M059J (cell line): Measurements from ENCODE around the gene TESK2. TPM values are rescaled to one million over a fixed set of nuclear protein-coding genes. Genes with fewer than 3 reads are reported as not detected.
"Not testable (repeated sequence)": the region's sequence is repeated elsewhere in the genome, so short reads cannot be mapped to it uniquely, and the experiment has no call there.

ENCODE experiments used
- DNase-seq: peaks from one replicate; pipeline ENCODE4 v3.0.0-alpha.2; 2012; ENCODE audit warnings: low read depth
- total RNA-seq: library from RNA; depleted of rRNA; stranded (reverse); fragments of >200 nt; shearing (Covaris generic); gene quantifications from 2 replicates; pipeline ENCODE4 v1.2.3, GENCODE V29; 2014; rRNA removed

Gene TESK2, protein sequence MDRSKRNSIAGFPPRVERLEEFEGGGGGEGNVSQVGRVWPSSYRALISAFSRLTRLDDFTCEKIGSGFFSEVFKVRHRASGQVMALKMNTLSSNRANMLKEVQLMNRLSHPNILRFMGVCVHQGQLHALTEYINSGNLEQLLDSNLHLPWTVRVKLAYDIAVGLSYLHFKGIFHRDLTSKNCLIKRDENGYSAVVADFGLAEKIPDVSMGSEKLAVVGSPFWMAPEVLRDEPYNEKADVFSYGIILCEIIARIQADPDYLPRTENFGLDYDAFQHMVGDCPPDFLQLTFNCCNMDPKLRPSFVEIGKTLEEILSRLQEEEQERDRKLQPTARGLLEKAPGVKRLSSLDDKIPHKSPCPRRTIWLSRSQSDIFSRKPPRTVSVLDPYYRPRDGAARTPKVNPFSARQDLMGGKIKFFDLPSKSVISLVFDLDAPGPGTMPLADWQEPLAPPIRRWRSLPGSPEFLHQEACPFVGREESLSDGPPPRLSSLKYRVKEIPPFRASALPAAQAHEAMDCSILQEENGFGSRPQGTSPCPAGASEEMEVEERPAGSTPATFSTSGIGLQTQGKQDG
- total RNA-seq: 3.4 and 5.8 TPM in 2 replicates

DNA sequence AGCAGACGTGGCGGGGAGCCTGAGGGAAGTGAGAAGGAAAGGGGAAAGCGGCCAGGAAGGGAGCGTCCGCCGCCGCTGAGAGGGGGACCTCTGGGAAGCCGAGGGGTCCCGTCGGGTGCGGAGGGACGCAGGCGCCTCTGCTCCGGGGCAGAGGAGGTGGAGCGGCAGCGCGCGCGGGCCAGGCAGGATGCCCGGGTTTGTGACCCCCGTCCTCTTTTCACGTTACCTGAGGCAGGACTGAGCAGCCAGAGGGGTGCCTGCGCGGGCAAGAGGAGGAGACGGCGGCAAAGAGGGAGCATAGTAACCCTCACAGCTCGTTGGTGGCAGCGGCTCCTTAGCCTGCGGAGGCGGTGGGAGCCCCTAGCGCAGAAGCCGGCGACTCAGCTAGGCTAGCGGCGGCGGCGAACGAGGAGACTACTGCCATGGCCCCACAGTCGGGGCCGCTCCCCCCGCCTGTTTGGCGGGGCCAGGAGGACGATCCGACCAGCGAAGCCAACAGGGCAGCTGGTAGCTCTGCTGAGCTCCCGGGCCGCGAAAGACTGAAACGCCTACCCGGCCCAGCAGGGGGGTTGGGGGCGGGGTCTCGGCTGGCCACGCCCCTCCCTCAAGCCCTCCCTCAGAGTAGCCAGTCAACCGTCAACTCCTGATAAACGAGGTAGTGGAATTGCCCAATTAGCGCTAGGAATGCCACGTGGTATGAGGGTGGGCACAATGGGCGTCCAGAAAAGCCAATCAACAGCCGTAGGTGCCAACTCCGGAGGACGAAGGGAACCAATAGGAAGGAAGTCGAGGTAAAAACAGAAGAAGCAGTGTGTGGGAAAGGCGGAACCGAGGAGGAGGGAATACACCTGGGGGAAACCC, at the start of gene TESK2:
TSS of gene TESK2 (minus strand) at position 538 of the 861 bp plus-strand sequence. CDS start 33,378 bp downstream, outside the sequence.
- DNase-seq: peak; percentile 99

DNA sequence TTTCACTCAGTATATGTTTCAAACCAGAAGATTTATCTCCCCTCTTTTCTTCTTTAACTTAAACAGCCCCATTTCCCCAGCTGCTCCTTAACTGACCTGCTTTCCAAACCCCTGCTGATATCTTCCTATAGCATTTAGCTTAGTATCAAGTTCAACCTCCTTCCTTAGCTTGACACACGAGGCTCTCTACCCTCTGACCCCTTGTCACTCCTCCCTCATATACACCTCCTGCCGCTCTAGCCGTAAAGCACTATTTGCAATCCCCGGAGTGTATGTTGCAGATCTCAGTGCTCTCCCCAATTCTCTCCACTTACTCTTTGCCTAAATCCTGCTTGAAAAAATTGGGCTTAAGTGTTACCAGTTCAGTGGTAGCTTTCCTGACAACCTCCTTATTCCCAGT, 45.9 kb upstream of the TESK2 start:
- DNase-seq: no peak

DNA sequence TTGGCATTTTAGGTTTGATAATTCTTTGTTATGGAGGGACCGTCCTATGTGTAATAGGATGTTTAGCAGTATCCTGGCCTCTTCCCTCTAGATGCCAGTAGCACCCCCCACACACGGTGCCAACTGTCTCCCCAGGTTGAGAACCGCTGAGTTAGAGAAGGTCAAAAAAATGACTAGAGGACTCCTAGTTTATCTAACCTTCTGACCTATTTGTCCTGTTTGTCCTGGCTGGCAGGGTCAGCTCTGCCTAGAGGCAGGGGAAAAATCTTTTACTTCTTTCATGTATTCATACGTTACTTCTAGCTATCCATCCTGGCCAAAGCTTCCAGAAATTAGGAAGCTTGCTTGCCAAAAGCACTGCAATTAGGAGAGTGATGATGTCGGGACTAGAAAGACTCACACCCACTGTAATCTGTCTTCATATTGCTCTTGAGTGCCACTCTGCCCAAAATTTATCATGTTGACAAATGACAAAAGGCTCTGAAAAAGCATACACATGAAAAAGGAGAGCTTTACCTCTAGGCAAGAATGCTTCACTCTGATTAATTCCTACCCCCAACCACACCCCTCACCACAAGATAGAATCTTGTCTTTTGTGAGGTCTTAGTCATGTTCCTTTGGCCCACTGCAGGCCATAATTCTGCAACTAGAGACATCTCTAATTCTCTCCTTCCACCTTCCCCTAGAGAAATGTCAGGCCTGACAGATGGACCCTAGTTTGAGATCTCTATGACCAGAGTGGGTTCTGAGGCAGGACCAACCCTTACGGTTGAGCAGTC, 45.2 kb upstream of the TESK2 start:
- DNase-seq: no peak

DNA sequence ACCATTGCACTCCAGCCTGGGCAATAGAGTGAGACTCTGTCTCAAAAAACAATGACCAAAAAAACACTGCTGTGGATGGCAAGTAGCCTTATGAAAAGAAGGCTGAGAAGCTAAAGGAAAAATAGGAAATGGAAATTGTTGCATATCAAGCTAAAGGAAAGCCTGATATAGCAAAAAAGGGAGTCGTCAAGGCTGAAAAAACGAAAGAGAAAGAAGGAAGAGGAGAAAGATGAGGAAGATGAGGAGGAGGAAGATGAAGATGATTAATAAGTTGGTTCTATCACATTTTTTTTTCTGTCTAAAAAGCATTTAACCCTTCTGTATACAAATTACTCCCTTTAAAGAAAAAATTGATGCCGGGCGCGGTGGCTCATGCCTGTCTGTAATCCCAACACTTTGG, 40.9 kb upstream of the TESK2 start:
- DNase-seq: no peak

DNA sequence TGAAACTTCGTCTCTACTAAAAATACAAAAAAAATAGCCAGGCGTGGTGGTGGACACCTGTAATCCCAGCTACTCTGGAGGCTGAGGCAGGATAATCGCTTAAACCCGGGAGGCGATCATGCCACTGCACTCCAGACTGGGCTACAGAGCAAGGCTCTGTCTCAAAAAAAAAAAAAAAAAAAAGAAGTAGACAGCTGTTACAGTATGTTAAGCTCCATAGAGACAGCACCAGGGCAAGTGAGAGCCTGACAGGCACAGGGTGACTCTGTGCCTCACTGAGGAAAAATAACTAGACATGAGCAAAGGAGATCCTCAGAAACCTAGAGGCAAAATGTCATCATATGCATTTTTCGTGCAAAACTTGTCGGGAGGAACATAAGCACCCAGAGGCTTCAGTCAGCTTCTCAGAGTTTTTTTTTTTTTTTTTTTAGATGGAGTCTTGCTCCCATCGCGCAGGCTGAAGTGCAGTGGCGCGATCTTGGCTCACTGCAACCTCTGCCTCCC, 39.7 kb upstream of the TESK2 start:
- DNase-seq: no peak

DNA sequence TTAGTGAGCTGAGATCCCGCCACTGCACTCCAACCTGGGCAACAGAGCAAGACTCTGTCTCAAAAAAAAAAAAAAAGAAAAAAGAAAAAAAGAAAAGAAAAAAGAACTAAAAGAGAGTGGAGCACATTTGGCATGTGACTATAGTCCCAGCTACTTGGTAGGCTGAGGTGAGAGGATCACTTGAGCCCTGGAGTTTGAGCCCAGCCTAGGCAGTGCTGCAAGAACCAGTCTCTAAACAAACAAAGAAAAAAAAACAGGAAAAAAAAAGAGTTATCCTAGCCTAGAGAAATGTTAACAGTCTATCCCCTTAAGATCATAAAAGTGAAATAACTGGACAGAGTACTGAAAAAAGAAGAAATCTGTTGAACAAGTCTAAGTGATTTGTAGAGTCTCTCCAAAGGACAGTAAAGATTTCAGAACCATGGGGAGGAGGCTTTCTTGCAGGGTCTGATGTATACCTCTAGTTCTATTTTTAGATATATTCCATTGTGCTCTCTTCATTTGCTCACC, 35.2 kb upstream of the TESK2 start:
- no peak for DNase-seq

DNA sequence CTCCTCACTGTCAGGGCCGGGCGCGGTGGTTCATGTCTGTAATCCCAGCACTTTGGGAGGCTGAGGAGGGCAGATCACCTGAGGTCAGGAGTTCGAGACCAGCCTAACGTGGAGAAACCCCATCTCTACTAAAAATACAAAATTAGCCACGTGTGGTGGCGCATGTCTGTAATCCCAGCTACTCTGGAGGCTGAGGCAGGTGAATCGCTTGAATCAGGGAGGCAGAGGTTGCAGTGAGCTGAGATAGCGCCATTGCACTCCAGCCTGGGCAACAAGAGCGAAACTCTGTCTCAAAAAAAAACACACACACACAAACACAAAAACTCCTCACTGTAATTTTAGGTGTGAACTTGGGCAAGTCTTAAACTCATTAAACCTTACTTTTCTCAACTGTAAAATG, 33.0 kb upstream of the TESK2 start:
- DNase-seq: not testable (repeated sequence)

DNA sequence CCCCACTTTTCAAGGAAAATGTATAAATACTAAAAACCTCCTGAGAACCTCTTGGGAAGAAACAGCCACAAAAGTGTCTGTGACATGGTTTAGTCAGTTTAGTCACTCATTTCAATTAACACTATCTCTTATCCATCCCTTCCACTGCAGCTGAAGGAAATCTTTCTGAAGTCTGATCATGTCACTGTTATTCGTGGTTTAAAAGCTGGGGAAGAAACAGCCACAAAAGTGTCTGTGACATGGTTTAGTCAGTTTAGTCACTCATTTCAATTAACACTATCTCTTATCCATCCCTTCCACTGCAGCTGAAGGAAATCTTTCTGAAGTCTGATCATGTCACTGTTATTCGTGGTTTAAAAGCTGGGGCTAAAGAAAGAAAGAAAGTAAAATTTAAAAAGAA, 32.6 kb upstream of the TESK2 start:
- DNase-seq: not testable (repeated sequence)

DNA sequence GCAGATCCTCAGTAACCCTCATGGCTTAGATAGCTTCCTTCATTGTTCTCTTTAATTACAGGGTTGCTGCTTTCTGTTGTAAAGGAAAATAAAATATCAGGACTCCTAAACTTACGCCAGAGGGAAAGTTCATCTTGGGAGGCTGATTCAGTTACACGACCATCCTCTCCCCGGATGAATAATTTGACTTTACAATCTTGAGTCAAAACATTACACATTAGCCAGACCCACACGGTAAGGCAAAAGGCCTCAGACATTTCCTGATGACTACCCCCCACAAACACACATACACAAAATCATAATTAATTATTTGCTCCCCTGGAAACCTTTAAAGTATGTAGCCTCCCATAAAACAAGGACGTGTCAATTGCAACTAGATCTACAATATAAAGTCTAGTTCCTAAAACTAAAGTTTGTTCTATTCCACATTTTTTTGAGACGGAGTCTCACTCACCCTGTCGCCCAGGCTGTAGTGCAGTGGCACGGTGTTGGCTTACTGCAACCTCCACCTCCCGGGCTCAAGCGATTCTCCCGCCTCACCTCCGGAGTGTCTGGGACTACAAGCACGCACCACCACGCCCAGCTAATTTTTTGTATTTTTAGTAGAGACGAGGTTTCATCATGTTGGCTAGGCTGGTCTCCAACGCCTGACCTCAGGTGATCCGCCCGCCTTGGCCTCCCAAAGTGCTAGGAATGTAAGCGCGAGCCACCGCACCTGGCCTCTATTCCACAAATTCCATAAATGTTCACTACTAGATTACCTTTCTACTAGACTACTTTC, 31.6 kb upstream of the TESK2 start:
- DNase-seq: peak; percentile 75

DNA sequence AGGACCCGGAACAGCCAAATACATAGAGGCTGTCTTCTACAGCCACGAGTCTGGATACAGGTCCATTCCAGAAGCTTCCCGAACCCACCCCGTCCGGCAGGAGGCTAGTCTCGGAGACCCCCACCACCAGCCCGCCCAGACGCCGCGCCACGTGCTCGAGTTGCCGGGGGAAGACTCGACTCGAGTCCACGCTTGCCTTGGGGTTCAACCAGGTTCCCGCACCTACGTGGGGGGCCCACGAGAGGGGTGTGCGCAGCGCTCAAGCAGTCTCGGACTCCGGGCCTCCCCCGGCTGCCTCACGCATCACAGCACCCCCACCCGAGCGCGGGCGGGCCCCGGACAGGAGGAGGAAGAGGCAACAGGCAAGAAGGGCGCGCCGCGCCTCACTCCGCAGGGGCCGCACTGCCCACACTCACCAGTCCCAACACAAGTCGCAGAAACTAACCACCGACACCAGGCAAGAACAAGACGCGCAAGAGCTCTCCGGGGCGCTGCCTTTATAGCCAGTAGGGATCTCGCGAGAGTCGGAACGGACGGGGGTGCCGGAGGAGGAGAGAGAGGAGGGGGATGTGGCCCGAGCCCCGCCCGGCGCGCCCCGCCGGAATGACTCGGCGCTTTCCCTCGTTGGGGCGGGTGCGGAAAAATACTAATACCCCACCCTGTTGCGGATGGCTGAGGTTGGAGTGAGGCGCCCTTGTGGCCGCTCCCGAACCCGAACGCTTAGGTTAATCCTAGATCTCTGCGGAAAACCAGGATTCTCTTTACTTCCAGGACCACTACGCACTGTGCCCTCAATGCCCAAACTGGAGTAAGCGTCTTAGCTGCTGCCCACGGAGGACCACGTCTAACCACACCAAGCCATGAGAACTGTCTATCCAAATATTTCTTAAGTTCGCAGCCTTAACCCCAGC, 30.7 kb upstream of the TESK2 start, which contains the start of gene PRDX1:
TSS of gene PRDX1 (minus strand) at position 472 of the 911 bp plus-strand sequence. CDS start 2,841 bp downstream, outside the sequence.
- peak; percentile 96 for DNase-seq

DNA sequence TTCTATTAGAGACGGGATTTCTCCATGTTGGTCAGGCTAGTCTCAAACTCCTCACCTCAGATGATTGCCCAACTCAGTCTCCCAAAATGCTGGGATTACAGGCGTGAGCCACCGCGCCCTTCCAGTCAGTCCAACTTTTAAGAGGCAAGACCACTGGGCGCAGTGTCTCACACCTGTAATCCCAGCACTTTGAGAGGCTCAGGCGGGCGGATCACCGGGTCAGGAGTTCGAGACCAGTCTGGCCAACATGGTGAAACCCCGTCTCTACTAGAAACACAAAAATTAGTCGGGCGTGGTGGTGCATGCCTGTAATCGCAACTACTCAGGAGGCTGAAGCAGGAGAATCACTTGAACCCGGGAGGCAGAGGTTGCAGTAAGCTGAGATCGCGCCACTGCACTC, 28.8 kb upstream of the TESK2 start:
- not testable (repeated sequence) for DNase-seq

DNA sequence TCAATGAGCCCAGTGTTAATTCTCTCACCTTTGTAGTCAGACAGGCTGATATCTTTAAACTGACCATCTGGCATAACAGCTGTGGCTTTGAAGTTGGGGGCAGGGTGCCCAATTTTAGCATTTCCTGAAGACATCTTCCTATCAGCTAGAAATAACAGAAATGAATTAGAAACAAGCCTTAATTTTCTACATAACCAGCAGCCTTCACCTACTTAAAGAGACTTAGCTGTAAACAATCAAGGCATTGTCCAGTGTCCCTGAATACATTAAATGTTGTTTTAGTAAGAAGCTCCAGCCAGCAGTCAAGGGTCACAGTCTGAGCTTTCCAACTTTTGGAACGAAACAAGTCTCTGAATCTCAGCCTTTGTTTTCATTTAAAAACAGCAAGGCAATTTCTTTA, 27.9 kb upstream of the TESK2 start:
- no peak for DNase-seq

DNA sequence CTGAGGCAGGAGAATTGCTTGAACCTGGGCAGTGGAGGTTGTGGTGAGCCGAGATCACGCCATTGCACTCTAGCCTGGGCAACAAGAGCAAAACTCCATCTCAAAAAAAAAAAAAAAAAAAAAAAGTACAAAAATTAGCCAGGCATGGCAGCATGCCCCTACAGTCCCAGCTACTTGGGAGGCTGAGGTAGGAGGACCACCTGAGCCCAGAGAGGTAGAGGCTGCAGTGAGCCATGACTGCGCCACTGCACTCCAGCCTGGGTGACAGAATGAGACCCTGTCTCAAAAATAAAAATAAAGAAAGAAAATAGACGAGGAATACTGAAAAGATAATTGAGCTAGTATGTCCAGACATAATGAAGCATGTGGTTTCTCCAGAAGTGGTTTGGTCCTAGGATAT, 27.4 kb upstream of the TESK2 start:
- DNase-seq: not testable (repeated sequence)

DNA sequence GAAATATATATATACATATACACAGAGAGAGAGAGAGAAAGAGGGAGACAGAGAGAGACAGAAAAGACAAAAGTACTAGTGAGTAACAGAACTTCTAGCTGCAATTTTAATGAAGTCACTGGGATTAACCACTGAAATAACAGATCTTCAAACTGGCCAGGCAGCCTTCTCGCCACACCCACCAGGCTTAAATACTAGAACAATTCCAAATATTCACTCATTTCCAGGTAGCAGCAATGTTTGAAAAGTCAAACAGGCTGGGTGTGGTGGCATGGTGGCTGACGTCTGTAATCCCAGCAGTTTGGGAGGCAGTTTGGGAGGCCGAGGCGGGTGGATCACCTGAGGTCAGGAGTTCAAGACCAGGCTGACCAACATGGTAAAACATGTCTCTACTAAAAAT, 25.5 kb upstream of the TESK2 start:
- DNase-seq: no peak

DNA sequence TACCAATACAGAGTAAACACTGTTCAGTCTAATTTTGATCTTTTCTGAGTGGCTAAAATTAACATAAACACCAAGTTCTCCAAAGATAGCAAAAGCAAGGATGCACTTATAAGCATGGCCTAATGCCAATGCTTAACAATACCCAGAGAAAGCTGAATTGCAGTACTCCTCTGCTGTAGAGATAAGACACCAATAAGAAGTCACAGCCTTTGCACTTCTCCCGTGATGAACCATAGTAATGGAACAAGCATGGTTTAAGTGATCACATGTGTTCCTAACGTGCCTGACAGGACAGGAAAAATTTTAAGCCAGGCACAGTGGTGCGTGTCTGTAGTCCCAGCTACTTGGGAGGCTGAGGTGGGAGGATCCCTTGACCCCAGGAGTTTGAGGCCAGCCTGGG, 25.1 kb upstream of the TESK2 start:
- no peak for DNase-seq

DNA sequence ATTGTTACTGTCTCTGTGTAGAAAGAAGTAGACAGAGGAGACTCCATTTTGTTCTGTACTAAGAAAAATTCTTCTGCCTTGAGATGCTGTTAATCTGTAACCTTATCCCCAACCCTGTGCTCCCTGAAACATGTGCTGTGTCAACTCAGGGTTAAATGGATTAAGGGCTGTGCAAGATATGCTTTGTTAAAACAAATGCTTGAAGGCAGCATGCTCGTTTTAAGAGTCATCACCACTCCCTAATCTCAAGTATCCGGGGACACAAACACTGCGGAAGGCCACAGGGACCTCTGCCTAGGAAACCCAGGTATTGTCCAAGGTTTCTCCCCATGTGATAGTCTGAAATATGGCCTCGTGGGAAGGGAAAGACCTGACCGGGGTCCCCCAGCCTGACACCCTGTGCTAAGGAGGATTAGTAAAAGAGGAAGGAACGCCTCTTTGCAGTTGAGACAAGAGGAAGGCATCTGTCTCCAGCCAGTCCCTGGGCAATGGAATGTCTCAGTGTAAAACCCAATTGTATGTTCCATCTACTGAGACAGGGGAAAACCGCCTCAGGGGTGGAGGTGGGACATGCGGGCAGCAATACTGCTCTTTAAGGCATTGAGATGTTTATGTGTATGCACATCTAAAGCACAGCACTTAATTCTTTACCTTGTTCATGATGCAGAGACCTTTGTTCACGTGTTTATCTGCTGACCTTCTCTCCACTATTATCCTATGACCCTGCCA, 22.7 kb upstream of the TESK2 start:
- DNase-seq: not testable (repeated sequence)

DNA sequence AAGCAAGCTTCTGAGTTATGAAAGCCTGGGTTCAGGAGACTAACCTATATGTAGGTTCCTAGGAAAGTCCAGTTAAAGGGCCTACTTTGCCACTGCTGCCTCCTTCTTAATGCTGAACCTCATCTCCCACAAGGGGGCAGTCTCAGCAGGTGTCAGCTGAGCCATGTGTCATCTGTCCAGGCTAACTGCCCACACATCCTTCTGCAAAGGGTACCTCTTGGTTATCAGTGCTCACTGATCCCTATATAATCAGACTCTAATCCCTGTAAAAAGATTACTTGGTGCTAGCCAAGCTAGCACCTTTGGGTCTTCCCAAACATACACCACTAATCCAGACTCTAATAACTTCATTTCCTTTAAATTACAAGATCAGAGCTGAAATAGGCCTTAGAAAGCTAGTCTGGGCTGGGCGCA, 21.7 kb upstream of the TESK2 start:
- DNase-seq: peak; percentile 74

DNA sequence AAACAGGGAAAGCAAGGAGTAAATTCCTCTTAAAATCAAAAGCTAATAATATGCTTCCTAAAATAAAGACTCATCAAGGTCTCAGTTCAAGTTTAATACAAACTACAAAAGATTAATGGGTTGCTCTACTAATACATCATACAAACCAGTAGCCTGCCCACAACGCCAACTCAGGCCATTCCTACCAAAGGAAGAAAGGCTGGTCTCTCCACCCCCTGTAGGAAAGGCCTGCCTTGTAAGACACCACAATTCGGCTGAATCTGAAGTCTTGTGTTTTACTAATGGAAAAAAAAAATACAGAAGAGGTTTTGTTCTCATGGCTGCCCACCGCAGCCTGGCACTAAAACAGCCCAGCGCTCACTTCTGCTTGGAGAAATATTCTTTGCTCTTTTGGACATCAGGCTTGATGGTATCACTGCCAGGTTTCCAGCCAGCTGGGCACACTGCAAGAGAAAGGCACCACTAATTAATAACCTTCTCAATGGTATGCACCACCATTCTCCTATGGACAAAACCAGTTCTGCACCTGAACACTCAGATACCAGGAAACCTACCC, 20.1 kb upstream of the TESK2 start:
- no peak for DNase-seq
